Sigmoid colon (tissue), 4 donors: ENCODE data around the gene NRXN3.

Experiments used
- CTCF ChIP-seq, 4 experiments: fragments of 450-650 bp in 3 of 4; fragments of 200-600 bp in 1 of 4; IDR thresholded peaks; one replicate each; pipeline ENCODE4 v1.5.1; 2016 to 2019; ENCODE audit warnings: antibody characterized with exemption in 4 of 4, mild to moderate bottlenecking in 3 of 4, moderate library complexity in 2 of 4
- EP300 ChIP-seq, 4 donors: sonication (generic); formaldehyde crosslinking; IDR thresholded peaks; one replicate each; pipeline ENCODE4 v1.6.1; 2017; ENCODE audit warnings: antibody characterized with exemption in 4 of 4

- TF ChIP-seq CTCF (IDR thresholded peaks at IDR 0.05) (no peak), EP300 (IDR thresholded peaks at IDR 0.05) (no peak)
These were observed 1594.2 kb downstream of the NRXN3 start for GRCh38 chr14:79764323-79764722.
